HepG2 (cell line): ENCODE measurements around the gene AP2B1. TPM values are rescaled to one million over a fixed set of nuclear protein-coding genes. Genes with fewer than 3 reads are reported as not detected.

Experiments used
- BRCA1 ChIP-seq: sonication (generic); formaldehyde crosslinking; IDR thresholded peaks from 2 replicates; pipeline ENCODE4 v1.4.0; 2020; ENCODE audit warnings: missing genetic modification reagents
- FOXO4 ChIP-seq: sonication (generic); formaldehyde crosslinking; conservative IDR thresholded peaks from 2 replicates; pipeline ENCODE4 v1.8.1; 2023; ENCODE audit warnings: missing genetic modification reagents
- MBNL3 ChIP-seq: fragments of 250-450 bp; sonication (Bioruptor Pico); conservative IDR thresholded peaks from 2 replicates; pipeline ENCODE4 v1.8.0; 2022; ENCODE audit warnings: mild to moderate bottlenecking, inconsistent platforms
- REL ChIP-seq: sonication (generic); formaldehyde crosslinking; conservative IDR thresholded peaks from 2 replicates; pipeline ENCODE4 v1.8.0; 2022; ENCODE audit warnings: mild to moderate bottlenecking, missing genetic modification reagents, moderate library complexity
- XRCC5 ChIP-seq: fragments of 200-400 bp; formaldehyde crosslinking; optimal IDR thresholded peaks from 2 replicates; pipeline ENCODE3; 2017; ENCODE audit warnings: mild to moderate bottlenecking, low read length
- ZHX1 ChIP-seq: sonication (generic); formaldehyde crosslinking; IDR thresholded peaks from 2 replicates; pipeline ENCODE4 v1.8.1; 2022; ENCODE audit warnings: low read depth, mild to moderate bottlenecking, missing genetic modification reagents
- ZNF34 ChIP-seq: sonication (generic); formaldehyde crosslinking; IDR thresholded peaks from 2 replicates; pipeline ENCODE4 v1.4.0; 2020; ENCODE audit warnings: mild to moderate bottlenecking, missing genetic modification reagents, borderline replicate concordance
- ZNF44 ChIP-seq: sonication (generic); formaldehyde crosslinking; IDR thresholded peaks from 2 replicates; pipeline ENCODE4 v1.5.1; 2020; ENCODE audit warnings: mild to moderate bottlenecking, missing genetic modification reagents
- ZNF530 ChIP-seq: sonication (generic); formaldehyde crosslinking; IDR thresholded peaks from 2 replicates; pipeline ENCODE4 v1.5.0; 2020; ENCODE audit warnings: low read depth, mild to moderate bottlenecking, missing genetic modification reagents
- ZNF564 ChIP-seq: sonication (generic); formaldehyde crosslinking; IDR thresholded peaks from 2 replicates; pipeline ENCODE4 v1.8.1; 2023; ENCODE audit warnings: mild to moderate bottlenecking, missing genetic modification reagents
- ZNF614 ChIP-seq: IDR thresholded peaks from 2 replicates; pipeline ENCODE4 v1.6.1; 2018; ENCODE audit warnings: missing biosample characterization, missing genetic modification reagents, inconsistent platforms, borderline replicate concordance
- ZNF766 ChIP-seq: sonication (generic); formaldehyde crosslinking; IDR thresholded peaks from 2 replicates; pipeline ENCODE4 v1.5.0; 2020; ENCODE audit warnings: missing genetic modification reagents, borderline replicate concordance
- polyA plus RNA-seq, 8 experiments: library from polyadenylated mRNA; depleted of rRNA in 3 of 8; stranded (reverse) in 7 of 8; unstranded in 1 of 8; fragments of >200 nt; fragmentation: Illumina TruSeq in 4 of 8; extraction: Trizol in 4 of 8; gene quantifications; 2 replicates each; pipeline versions ENCODE4 v1.2.1 to v1.2.3, GENCODE V29; 2011 to 2016; ENCODE audit warnings: low read depth in 4 of 8, missing spikeins in 1 of 8, mixed read lengths in 1 of 8; ENCODE audit not compliant: insufficient read depth in 1 of 8
- total RNA-seq, 5 experiments: library from RNA; depleted of rRNA; stranded (reverse); fragments of >200 nt; fragmentation: Illumina TruSeq; extraction: Trizol; gene quantifications; 2 replicates each; pipeline ENCODE4 v1.2.3, GENCODE V29; 2016; ENCODE audit warnings: low read depth in 1 of 5
- TF ChIP-seq, protein P1 (sequence below): sonication (generic); formaldehyde crosslinking; IDR thresholded peaks from 2 replicates; pipeline ENCODE4 v1.4.0; 2020; ENCODE audit warnings: missing genetic modification reagents
- TF ChIP-seq, protein P2 (sequence below): sonication (generic); formaldehyde crosslinking; IDR thresholded peaks from 2 replicates; pipeline ENCODE4 v1.5.0; 2020; ENCODE audit warnings: missing genetic modification reagents

Gene AP2B1
- total and polyA plus RNA-seq, 2 of the 13 experiments (the other 11 are each of a cell fraction or from before 2014, with no cell fraction given) = 23.8 to 71.3 TPM

DNA sequence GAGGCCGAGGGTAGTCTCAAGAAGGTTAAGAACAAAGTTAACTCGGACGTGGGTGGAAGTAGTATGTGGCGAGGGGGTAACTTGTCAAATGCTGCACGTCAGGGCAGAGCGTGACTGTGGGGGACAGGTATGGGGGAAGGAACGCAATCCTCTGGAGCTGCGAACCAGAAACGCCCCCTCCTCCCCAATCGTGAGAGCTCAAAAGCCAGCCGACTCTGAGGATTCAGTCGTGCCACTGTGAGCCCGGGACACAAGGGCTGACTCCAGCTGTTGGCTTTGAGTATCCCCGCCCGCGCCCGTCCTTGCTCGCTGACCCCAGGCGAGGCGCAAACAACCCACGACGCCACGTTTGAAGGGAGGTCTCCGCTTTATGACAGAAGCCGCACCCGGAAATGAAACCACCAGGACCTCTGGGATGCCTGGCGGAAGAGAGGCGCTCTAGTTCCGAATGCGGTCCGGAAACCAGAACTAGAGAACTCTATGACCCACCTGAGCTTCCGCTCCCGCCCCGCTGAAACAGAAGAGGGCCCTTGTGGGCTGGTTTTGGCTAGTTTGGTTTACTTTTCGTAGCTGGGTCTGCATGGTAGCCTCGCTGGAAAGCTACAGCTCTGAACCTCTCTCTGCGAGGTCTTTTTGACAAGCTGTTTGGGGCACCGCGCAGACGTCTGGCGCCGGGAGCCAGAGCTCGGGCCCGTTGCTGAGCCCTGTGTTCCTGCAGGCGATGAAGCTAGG, 8.8 kb upstream of the AP2B1 start, which contains the start of gene PEX12 (continued):
- TF ChIP-seq, protein P1, sequence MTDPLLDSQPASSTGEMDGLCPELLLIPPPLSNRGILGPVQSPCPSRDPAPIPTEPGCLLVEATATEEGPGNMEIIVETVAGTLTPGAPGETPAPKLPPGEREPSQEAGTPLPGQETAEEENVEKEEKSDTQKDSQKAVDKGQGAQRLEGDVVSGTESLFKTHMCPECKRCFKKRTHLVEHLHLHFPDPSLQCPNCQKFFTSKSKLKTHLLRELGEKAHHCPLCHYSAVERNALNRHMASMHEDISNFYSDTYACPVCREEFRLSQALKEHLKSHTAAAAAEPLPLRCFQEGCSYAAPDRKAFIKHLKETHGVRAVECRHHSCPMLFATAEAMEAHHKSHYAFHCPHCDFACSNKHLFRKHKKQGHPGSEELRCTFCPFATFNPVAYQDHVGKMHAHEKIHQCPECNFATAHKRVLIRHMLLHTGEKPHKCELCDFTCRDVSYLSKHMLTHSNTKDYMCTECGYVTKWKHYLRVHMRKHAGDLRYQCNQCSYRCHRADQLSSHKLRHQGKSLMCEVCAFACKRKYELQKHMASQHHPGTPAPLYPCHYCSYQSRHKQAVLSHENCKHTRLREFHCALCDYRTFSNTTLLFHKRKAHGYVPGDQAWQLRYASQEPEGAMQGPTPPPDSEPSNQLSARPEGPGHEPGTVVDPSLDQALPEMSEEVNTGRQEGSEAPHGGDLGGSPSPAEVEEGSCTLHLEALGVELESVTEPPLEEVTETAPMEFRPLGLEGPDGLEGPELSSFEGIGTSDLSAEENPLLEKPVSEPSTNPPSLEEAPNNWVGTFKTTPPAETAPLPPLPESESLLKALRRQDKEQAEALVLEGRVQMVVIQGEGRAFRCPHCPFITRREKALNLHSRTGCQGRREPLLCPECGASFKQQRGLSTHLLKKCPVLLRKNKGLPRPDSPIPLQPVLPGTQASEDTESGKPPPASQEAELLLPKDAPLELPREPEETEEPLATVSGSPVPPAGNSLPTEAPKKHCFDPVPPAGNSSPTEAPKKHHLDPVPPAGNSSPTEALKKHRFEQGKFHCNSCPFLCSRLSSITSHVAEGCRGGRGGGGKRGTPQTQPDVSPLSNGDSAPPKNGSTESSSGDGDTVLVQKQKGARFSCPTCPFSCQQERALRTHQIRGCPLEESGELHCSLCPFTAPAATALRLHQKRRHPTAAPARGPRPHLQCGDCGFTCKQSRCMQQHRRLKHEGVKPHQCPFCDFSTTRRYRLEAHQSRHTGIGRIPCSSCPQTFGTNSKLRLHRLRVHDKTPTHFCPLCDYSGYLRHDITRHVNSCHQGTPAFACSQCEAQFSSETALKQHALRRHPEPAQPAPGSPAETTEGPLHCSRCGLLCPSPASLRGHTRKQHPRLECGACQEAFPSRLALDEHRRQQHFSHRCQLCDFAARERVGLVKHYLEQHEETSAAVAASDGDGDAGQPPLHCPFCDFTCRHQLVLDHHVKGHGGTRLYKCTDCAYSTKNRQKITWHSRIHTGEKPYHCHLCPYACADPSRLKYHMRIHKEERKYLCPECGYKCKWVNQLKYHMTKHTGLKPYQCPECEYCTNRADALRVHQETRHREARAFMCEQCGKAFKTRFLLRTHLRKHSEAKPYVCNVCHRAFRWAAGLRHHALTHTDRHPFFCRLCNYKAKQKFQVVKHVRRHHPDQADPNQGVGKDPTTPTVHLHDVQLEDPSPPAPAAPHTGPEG (CRISPR knock-in tag) = no peak
- TF ChIP-seq REL (CRISPR knock-in tag) (no peak), ZNF34 (CRISPR knock-in tag) (0 out of 2 replicates have a peak, but pooled peaks have one; percentile 34), FOXO4 (CRISPR knock-in tag) (no peak), ZNF564 (CRISPR knock-in tag) (no peak), MBNL3 (no peak), ZNF530 (CRISPR knock-in tag) (no peak), ZNF44 (CRISPR knock-in tag) (no peak), BRCA1 (0 out of 2 replicates have a peak, but pooled peaks have one; percentile 21), XRCC5 (peak; percentile 81), ZNF766 (CRISPR knock-in tag) (0 out of 2 replicates have a peak, but pooled peaks have one; percentile 86), ZNF614 (CRISPR knock-in tag) (no peak), ZHX1 (CRISPR knock-in tag) (peak; percentile 89)
- TF ChIP-seq, protein P2, sequence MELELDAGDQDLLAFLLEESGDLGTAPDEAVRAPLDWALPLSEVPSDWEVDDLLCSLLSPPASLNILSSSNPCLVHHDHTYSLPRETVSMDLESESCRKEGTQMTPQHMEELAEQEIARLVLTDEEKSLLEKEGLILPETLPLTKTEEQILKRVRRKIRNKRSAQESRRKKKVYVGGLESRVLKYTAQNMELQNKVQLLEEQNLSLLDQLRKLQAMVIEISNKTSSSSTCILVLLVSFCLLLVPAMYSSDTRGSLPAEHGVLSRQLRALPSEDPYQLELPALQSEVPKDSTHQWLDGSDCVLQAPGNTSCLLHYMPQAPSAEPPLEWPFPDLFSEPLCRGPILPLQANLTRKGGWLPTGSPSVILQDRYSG (CRISPR knock-in tag) = 0 out of 2 replicates have a peak, but pooled peaks have one; percentile 37
